Type B pancreatic cell (in vitro differentiated cells): ENCODE results near the gene DSCAM. TPM values are rescaled to one million over a fixed set of nuclear protein-coding genes. Genes with fewer than 3 reads are reported as not detected.

Source experiments
- DNase-seq: peaks from one replicate; pipeline ENCODE4 v3.0.0; 2021; ENCODE audit warnings: mixed read lengths; ENCODE audit not compliant: unreplicated experiment; ENCODE audit errors: extremely low spot score
- H3K27ac Mint-ChIP-seq: 2 replicates; pipeline ENCODE4 v1.8.0; 2021; ENCODE audit warnings: mild to moderate bottlenecking, mixed read lengths
- H3K27me3 Mint-ChIP-seq: 2 replicates; pipeline ENCODE4 v1.8.0; 2021; ENCODE audit warnings: mixed read lengths
- H3K36me3 Mint-ChIP-seq: 2 replicates; pipeline ENCODE4 v1.8.0; 2021; ENCODE audit warnings: mixed read lengths
- H3K4me1 Mint-ChIP-seq: one replicate; pipeline ENCODE4 v1.8.0; 2021; ENCODE audit warnings: mixed read lengths; ENCODE audit not compliant: unreplicated experiment
- H3K4me3 Mint-ChIP-seq: 2 replicates; pipeline ENCODE4 v1.8.0; 2021; ENCODE audit warnings: mild to moderate bottlenecking, mixed read lengths
- H3K9me3 Mint-ChIP-seq: 2 replicates; pipeline ENCODE4 v1.8.0; 2021; ENCODE audit warnings: mixed read lengths
- total RNA-seq: library from RNA; stranded (reverse); gene quantifications from 2 replicates; pipeline ENCODE4 v1.2.1, GENCODE V29; 2021; ENCODE audit warnings: low replicate concordance
- TF ChIP-seq, protein P1 (sequence below): fragments of 200-600 bp; sonication (generic); conservative IDR thresholded peaks from 2 replicates; pipeline ENCODE4 v1.5.0; 2021; ENCODE audit warnings: antibody characterized with exemption, mild to moderate bottlenecking

The DSCAM gene
- total RNA-seq, 1 donor from 2014 or later = 1.4 TPM

DNA sequence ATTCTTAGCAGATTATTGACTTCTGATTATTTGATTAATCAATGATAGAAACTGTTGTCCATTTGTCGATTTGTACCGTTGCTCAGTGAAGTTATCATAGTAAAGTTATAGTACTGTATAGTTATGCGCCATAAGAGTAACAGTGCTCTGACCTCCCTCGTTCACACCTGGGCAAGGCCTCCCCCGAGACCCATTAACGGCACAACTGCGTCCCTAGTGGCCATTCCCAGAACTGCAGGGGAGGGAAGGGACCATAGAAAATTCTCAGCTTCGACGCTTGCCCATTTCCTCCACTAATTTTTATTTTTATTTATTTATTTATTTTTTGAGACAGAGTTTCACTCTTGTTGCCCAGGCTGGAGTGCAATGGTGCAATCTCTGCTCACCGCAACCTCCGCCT, 334.4 kb downstream of the DSCAM start:
- H3K4me3 Mint-ChIP-seq = no peak overlapping the region
- peaks cover 10% of the 10 kb centered on the region for H3K4me1 Mint-ChIP-seq
- no peak overlapping the region for H3K27ac Mint-ChIP-seq
- no peaks in the 10 kb centered on the region for H3K27me3 Mint-ChIP-seq
- no peaks in the 10 kb centered on the region for H3K9me3 Mint-ChIP-seq
- H3K36me3 Mint-ChIP-seq = no peaks in the 10 kb centered on the region
- TF ChIP-seq, protein P1, sequence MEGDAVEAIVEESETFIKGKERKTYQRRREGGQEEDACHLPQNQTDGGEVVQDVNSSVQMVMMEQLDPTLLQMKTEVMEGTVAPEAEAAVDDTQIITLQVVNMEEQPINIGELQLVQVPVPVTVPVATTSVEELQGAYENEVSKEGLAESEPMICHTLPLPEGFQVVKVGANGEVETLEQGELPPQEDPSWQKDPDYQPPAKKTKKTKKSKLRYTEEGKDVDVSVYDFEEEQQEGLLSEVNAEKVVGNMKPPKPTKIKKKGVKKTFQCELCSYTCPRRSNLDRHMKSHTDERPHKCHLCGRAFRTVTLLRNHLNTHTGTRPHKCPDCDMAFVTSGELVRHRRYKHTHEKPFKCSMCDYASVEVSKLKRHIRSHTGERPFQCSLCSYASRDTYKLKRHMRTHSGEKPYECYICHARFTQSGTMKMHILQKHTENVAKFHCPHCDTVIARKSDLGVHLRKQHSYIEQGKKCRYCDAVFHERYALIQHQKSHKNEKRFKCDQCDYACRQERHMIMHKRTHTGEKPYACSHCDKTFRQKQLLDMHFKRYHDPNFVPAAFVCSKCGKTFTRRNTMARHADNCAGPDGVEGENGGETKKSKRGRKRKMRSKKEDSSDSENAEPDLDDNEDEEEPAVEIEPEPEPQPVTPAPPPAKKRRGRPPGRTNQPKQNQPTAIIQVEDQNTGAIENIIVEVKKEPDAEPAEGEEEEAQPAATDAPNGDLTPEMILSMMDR = peak; percentile 77
- DNase-seq = no peak

DNA sequence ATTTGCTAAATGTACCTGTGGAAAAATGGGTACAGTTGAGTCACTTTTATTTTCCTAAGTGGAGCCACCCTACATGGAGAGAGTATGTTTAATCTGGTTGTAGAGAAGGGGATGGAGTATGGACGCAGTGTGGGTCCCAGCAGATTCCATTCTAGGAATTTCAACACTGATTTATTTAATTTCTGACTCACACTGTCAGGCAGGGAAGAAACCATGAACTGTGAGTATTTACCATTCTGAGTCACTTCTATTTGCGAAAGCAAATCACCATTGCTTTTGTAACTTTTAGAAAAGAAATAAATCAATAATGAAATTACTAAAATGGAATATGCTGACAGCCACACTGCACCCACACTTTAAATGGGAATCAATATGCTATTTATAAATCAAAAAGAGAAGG, 339.0 kb downstream of the DSCAM start:
- Mint-ChIP-seq H3K4me3 (no peak overlapping the region), H3K9me3 (no peaks in the 10 kb centered on the region), H3K36me3 (no peaks in the 10 kb centered on the region), H3K27ac (no peak overlapping the region), H3K4me1 (peaks cover 4% of the 10 kb centered on the region), H3K27me3 (peaks cover 6% of the 10 kb centered on the region)
- DNase-seq = no peak
- TF ChIP-seq, protein P1 = no peak

DNA sequence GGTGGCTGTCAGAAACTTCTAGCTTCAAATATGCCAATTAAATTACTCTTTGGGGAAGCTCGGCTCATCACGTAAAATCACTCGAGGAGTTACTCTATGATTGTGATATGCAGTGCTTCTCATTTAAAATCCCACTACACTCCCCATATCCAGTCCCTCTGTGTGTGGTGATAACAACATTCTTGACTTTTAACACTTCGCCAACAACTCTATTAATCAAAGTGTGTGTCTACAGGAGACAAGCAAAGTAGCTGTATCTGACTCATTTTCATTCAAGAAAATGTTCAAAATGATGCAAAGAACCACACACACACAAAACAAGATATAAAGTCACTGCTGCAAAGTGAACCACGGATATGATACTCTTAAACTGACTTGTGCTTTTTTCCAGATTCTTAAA, 341.3 kb downstream of the DSCAM start:
- Mint-ChIP-seq H3K36me3 (no peaks in the 10 kb centered on the region), H3K4me3 (no peak overlapping the region), H3K4me1 (peaks cover 4% of the 10 kb centered on the region), H3K9me3 (no peaks in the 10 kb centered on the region), H3K27ac (no peak overlapping the region), H3K27me3 (peaks cover 6% of the 10 kb centered on the region)
- no peak for DNase-seq
- TF ChIP-seq, protein P1 = no peak

DNA sequence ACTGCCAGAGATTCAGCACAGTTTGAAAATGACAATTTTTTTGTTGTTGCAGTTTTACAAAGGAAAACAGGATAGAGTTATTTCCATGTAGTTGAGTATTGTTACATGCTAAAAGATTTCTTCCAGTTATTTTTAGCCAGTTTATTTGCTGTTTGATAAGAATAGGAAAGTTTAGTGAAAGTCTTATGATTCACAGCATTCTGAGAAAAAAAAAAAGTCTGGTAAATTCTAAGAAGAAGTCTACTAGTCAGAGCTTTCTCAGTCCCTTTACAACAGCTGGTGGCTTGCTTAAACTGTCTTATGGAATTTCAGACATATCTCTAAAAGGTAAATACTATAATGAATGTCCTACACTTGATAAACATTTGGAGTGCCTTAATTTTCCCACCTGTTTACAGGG, 341.7 kb downstream of the DSCAM start:
- Mint-ChIP-seq H3K27ac (no peak overlapping the region), H3K27me3 (peaks cover 6% of the 10 kb centered on the region), H3K36me3 (no peaks in the 10 kb centered on the region), H3K4me1 (peaks cover 4% of the 10 kb centered on the region), H3K4me3 (no peak overlapping the region), H3K9me3 (no peaks in the 10 kb centered on the region)
- TF ChIP-seq, protein P1 = no peak
- DNase-seq = no peak

DNA sequence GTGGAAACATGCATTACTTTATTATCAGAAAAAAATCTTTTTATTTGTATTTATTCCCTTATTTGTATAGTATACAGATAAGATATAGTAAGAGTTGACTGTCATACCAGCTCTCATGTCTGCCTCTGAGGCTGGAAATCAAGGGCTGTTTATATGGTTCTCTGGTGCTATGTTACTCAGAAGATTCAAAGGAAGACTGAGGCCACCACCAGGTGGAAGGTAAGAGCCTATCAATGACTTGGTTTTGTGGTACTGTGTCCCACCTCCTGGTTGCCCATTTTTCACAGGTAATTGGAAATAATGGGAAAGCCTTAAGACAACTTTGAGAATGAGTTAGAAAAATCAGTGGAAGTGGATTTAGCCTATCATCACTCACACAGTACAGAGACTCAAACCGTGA, 342.1 kb downstream of the DSCAM start:
- Mint-ChIP-seq H3K27ac (no peak overlapping the region), H3K36me3 (no peaks in the 10 kb centered on the region), H3K9me3 (no peaks in the 10 kb centered on the region), H3K4me3 (no peak overlapping the region), H3K27me3 (peaks cover 6% of the 10 kb centered on the region), H3K4me1 (peaks cover 4% of the 10 kb centered on the region)
- no peak for DNase-seq
- TF ChIP-seq, protein P1 = no peak

DNA sequence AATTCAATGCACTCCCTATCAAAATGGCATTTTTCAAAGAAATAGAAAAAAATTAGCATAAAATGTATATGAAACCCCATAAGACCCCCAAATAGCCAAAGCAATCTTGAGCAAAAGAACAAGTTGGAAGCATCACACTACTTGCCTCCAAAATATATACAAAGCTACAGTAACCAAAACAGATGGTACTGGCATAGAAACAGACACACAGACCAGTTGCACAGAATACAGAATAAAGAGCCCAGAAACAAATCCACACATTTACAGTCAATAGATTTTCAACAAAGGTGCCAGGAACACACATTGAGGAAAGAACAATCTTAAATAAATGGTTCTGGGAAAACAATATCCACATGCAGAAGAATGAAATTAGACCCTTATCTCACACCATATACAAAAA, 350.8 kb downstream of the DSCAM start:
- Mint-ChIP-seq H3K9me3 (peaks cover 7% of the 10 kb centered on the region), H3K27me3 (peaks cover 5% of the 10 kb centered on the region), H3K4me1 (no peaks in the 10 kb centered on the region), H3K27ac (no peak overlapping the region), H3K4me3 (no peak overlapping the region), H3K36me3 (no peaks in the 10 kb centered on the region)
- TF ChIP-seq, protein P1 = no peak
- DNase-seq = no peak
